Astrocyte (in vitro differentiated cells and primary cell): ENCODE data around the gene DTD2.

Experiments used
- EZH2 ChIP-seq: IDR thresholded peaks from 2 replicates; pipeline ENCODE4 v1.6.1; 2012; ENCODE audit warnings: mild to moderate bottlenecking, low read length, inconsistent platforms; ENCODE audit not compliant: insufficient read depth
- TF ChIP-seq, protein P1 (sequence below): IDR thresholded peaks from 2 replicates; pipeline ENCODE4 v1.5.1; 2011; ENCODE audit warnings: low read depth, mild to moderate bottlenecking, inconsistent platforms, low read length, moderate library complexity; ENCODE audit not compliant: insufficient read depth

DNA sequence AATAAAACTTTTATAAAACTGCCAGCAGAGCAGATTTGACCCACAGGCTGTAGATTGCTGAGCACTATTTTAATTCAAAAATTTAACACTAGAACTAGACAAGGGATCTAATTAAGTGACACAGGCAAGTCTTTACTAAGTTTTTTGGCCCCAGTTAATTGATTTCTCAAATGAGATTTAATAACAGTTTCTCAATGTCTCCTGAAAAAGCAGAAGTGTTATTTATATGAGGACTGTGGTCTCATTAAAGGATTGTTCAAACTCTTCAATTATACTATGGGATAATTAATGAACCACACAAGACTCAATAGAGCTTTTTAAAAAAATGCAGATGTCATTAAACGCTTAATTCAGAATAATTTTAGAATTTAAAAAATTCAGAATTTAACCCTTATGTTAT is 38.9 kb downstream of the DTD2 start:
- TF ChIP-seq, protein P1, sequence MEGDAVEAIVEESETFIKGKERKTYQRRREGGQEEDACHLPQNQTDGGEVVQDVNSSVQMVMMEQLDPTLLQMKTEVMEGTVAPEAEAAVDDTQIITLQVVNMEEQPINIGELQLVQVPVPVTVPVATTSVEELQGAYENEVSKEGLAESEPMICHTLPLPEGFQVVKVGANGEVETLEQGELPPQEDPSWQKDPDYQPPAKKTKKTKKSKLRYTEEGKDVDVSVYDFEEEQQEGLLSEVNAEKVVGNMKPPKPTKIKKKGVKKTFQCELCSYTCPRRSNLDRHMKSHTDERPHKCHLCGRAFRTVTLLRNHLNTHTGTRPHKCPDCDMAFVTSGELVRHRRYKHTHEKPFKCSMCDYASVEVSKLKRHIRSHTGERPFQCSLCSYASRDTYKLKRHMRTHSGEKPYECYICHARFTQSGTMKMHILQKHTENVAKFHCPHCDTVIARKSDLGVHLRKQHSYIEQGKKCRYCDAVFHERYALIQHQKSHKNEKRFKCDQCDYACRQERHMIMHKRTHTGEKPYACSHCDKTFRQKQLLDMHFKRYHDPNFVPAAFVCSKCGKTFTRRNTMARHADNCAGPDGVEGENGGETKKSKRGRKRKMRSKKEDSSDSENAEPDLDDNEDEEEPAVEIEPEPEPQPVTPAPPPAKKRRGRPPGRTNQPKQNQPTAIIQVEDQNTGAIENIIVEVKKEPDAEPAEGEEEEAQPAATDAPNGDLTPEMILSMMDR = no peak
- TF ChIP-seq EZH2 = no peak
